Vagina (tissue), 2 donors: ENCODE results near the gene RAB3B.

Experiments
- CTCF ChIP-seq, 3 experiments: fragments of 450-650 bp in 2 of 3; fragments of 200-600 bp in 1 of 3; sonication (generic) in 1 of 3; IDR thresholded peaks; one replicate each; pipeline ENCODE4 v1.5.1; 2017 to 2019; ENCODE audit warnings: antibody characterized with exemption in 3 of 3, mild to moderate bottlenecking in 2 of 3, moderate library complexity in 2 of 3
- POLR2A ChIP-seq, 2 donors: fragments of 450-650 bp; IDR thresholded peaks; one replicate each; pipeline ENCODE4 v1.6.1; 2017; ENCODE audit warnings: antibody characterized with exemption in 2 of 2, mild to moderate bottlenecking in 2 of 2, moderate library complexity in 2 of 2
- POLR2AphosphoS5 ChIP-seq, 2 donors: sonication (generic); formaldehyde crosslinking; IDR thresholded peaks; one replicate each; pipeline ENCODE4 v1.9.0; 2017; ENCODE audit warnings: antibody characterized with exemption in 2 of 2, mild to moderate bottlenecking in 2 of 2, low read depth in 1 of 2; ENCODE audit not compliant: insufficient read depth in 1 of 2

GRCh38 chr1:51877434-51878307, 112.8 kb downstream of the RAB3B start:
- TF ChIP-seq POLR2AphosphoS5 (IDR thresholded peaks at IDR 0.05; ENCODE audit: insufficient read depth in 1 of 2, low read depth in 1 of 2) (no peak), CTCF (IDR thresholded peaks at IDR 0.05) (no peak), POLR2A (IDR thresholded peaks at IDR 0.05) (no peak)
